A549 (cell line): Measurements from ENCODE around the gene CDK18. TPM values are rescaled to one million over a fixed set of nuclear protein-coding genes. Genes with fewer than 3 reads are reported as not detected.

Experiments used
- ATAC-seq, 2 experiments: fragments of 200-7000 bp in 1 of 2; fragments of >200 bp in 1 of 2; cut with Nextera tagmentation in 1 of 2; cut with Tn5 transposase in 1 of 2; 3 replicates each; pipeline versions ENCODE4 v1.8.0 to v1.9.1; 2018 to 2020; ENCODE audit warnings: mild to moderate bottlenecking in 1 of 2, moderate library complexity in 1 of 2
- CTCF ChIA-PET: fragments of 300-600 bp; sonication (Branson Sonifier 250); formaldehyde crosslinking; extraction: SDS; loops from one replicate; lab custom pipeline; 2021; ENCODE audit warnings: antibody characterized with exemption, inconsistent platforms; lab: Yijun Ruan, JAX
- POLR2A ChIA-PET: fragments of 350-600 bp; formaldehyde crosslinking; extraction: SDS; loops from one replicate; lab custom pipeline; 2021; ENCODE audit warnings: antibody characterized with exemption, inconsistent platforms; lab: Yijun Ruan, JAX
- DNase-seq, 2 experiments: peaks; one replicate each; pipeline versions ENCODE4 v3.0.0 to v3.0.0-alpha.2; 2011 to 2016; ENCODE audit warnings: low read depth in 1 of 2, low spot score in 1 of 2
- FAIRE-seq: peaks from 2 replicates; lab custom pipeline; 2011; peaks lifted over from hg19 to GRCh38; lab: Jason Lieb, UNC
- H3K27ac ChIP-seq, 2 experiments: fragments of >200 bp; sonication (Bioruptor Twin); formaldehyde crosslinking; 3 replicates each; pipeline ENCODE4 v1.5.1; 2016 to 2017
- H3K4me1 ChIP-seq: fragments of >200 bp; sonication (Bioruptor Twin); formaldehyde crosslinking; 3 replicates; pipeline ENCODE4 v1.6.1; 2016
- H3K4me2 ChIP-seq: fragments of >200 bp; sonication (Bioruptor Twin); formaldehyde crosslinking; 3 replicates; pipeline ENCODE4 v1.6.1; 2016
- H3K4me3 ChIP-seq: fragments of >200 bp; sonication (Bioruptor Twin); formaldehyde crosslinking; 3 replicates; pipeline ENCODE4 v1.5.1; 2016
- H3K9me3 ChIP-seq: fragments of >200 bp; sonication (Bioruptor Twin); formaldehyde crosslinking; 3 replicates; pipeline ENCODE4 v1.6.1; 2016
- BCL3 ChIP-seq: fragments of >200 bp; sonication (Bioruptor Twin); formaldehyde crosslinking; IDR thresholded peaks from 3 replicates; pipeline ENCODE4 v1.6.1; 2016
- CBX2 ChIP-seq: fragments of 200-600 bp; sonication (generic); IDR thresholded peaks from 2 replicates; pipeline ENCODE4 v1.6.1; 2016; ENCODE audit warnings: low read depth, mild to moderate bottlenecking, borderline replicate concordance
- CTCF ChIP-seq: fragments of >200 bp; sonication (Bioruptor Twin); formaldehyde crosslinking; IDR thresholded peaks from 3 replicates; pipeline ENCODE4 v1.5.1; 2016
- E2F6 ChIP-seq: IDR thresholded peaks from 2 replicates; pipeline ENCODE4 v1.6.1; 2012; ENCODE audit warnings: low read depth, borderline replicate concordance
- EHF ChIP-seq: fragments of 250-450 bp; sonication (Bioruptor Pico); IDR thresholded peaks from 2 replicates; pipeline ENCODE4 v1.5.0; 2020; ENCODE audit warnings: mild to moderate bottlenecking
- ELK1 ChIP-seq: fragments of 150-350 bp; IDR thresholded peaks from 2 replicates; pipeline ENCODE4 v1.6.1; 2014; ENCODE audit warnings: low read depth, mild to moderate bottlenecking, low read length
- EP300 ChIP-seq, 2 experiments: fragments of >200 bp; sonication (Bioruptor Twin); formaldehyde crosslinking; IDR thresholded peaks; 2 replicates in 1 of 2; 3 replicates in 1 of 2; pipeline ENCODE4 v1.6.1; 2016 to 2017
- FOSB ChIP-seq: fragments of 250-450 bp; sonication (Bioruptor Pico); IDR thresholded peaks from 2 replicates; pipeline ENCODE4 v1.5.0; 2020; ENCODE audit warnings: mild to moderate bottlenecking, moderate library complexity
- FOXS1 ChIP-seq: fragments of 250-450 bp; sonication (Bioruptor Pico); IDR thresholded peaks from 2 replicates; pipeline ENCODE4 v1.5.0; 2020; ENCODE audit warnings: mild to moderate bottlenecking, moderate library complexity
- HDAC2 ChIP-seq: fragments of 200-600 bp; sonication (generic); IDR thresholded peaks from 2 replicates; pipeline ENCODE4 v1.6.1; 2016
- HES2 ChIP-seq: fragments of >200 bp; sonication (Bioruptor Twin); formaldehyde crosslinking; IDR thresholded peaks from 2 replicates; pipeline ENCODE4 v1.6.1; 2016
- HEYL ChIP-seq: fragments of 250-450 bp; sonication (Bioruptor Pico); IDR thresholded peaks from 2 replicates; pipeline ENCODE4 v1.8.0; 2021; ENCODE audit warnings: mild to moderate bottlenecking, moderate library complexity
- HOXA7 ChIP-seq: fragments of 250-450 bp; sonication (Bioruptor Pico); IDR thresholded peaks from 2 replicates; pipeline ENCODE4 v1.5.0; 2020; ENCODE audit warnings: mild to moderate bottlenecking, moderate library complexity
- HOXB5 ChIP-seq: fragments of 250-450 bp; sonication (Bioruptor Pico); IDR thresholded peaks from 2 replicates; pipeline ENCODE4 v1.5.0; 2020; ENCODE audit warnings: mild to moderate bottlenecking, moderate library complexity
- MAFK ChIP-seq: fragments of 450-650 bp; IDR thresholded peaks from 2 replicates; pipeline ENCODE4 v1.6.1; 2014; ENCODE audit not compliant: partially characterized antibody
- NFE2L2 ChIP-seq: fragments of 150-350 bp; conservative IDR thresholded peaks from 2 replicates; pipeline ENCODE4 v1.6.1; 2014; ENCODE audit warnings: low read length
- NPAS2 ChIP-seq: fragments of 250-450 bp; sonication (Bioruptor Pico); IDR thresholded peaks from 2 replicates; pipeline ENCODE4 v1.8.0; 2022; ENCODE audit warnings: mild to moderate bottlenecking, moderate library complexity, borderline replicate concordance
- NR3C1 ChIP-seq: fragments of >200 bp; sonication (Bioruptor Twin); formaldehyde crosslinking; IDR thresholded peaks from 3 replicates; pipeline ENCODE4 v1.6.1; 2017
- RAD21 ChIP-seq, 2 experiments: fragments of >200 bp in 1 of 2; sonication (Bioruptor Twin) in 1 of 2; formaldehyde crosslinking in 1 of 2; IDR thresholded peaks in 1 of 2; conservative IDR thresholded peaks in 1 of 2; 2 replicates in 1 of 2; 3 replicates in 1 of 2; pipeline ENCODE4 v1.6.1; 2012 to 2018; ENCODE audit warnings: inconsistent platforms in 1 of 2
- RFX5 ChIP-seq: fragments of 450-650 bp; IDR thresholded peaks from 2 replicates; pipeline ENCODE4 v1.7.1; 2014; ENCODE audit warnings: antibody characterized with exemption, mild to moderate bottlenecking, moderate library complexity
- SMC3 ChIP-seq: fragments of >200 bp; sonication (Bioruptor Twin); formaldehyde crosslinking; IDR thresholded peaks from 3 replicates; pipeline ENCODE4 v1.6.1; 2018; ENCODE audit warnings: inconsistent platforms
- SREBF2 ChIP-seq: fragments of 450-650 bp; IDR thresholded peaks from 2 replicates; pipeline ENCODE4 v1.6.1; 2014; ENCODE audit warnings: mild to moderate bottlenecking, moderate library complexity
- TFCP2L1 ChIP-seq: fragments of 250-450 bp; sonication (Bioruptor Pico); IDR thresholded peaks from 2 replicates; pipeline ENCODE4 v1.5.0; 2021; ENCODE audit warnings: mild to moderate bottlenecking
- TP53 ChIP-seq: fragments of 250-450 bp; sonication (Bioruptor Pico); IDR thresholded peaks from 2 replicates; pipeline ENCODE4 v1.5.0; 2021; ENCODE audit warnings: mild to moderate bottlenecking, moderate library complexity
- ZNF302 ChIP-seq: fragments of 250-450 bp; sonication (Bioruptor Pico); IDR thresholded peaks from 2 replicates; pipeline ENCODE4 v1.9.0; 2021; ENCODE audit warnings: inconsistent platforms, mild to moderate bottlenecking, moderate library complexity
- WGBS: methylation state at CpG from one replicate; pipeline ENCODE4 v1.1.6; 2017; ENCODE audit errors: missing lambda C conversion rate; 5-methylcytosine and 5-hydroxymethylcytosine counted together
- polyA plus RNA-seq, 4 experiments: library from polyadenylated mRNA; depleted of rRNA in 3 of 4; stranded (reverse); fragments of >200 nt; fragmentation: RNase III in 1 of 4; extraction: RNeasy Plus Mini Kit Qiagen cat#74134 plus additional on column Dnase treatment in 1 of 4; gene quantifications; 2 replicates in 3 of 4; 3 replicates in 1 of 4; pipeline ENCODE4 v1.2.3, GENCODE V29; 2011 to 2017

Gene CDK18
- polyA plus RNA-seq, 2 of the 4 experiments (the other 2 are of a cell fraction): 0.75 to 2.0 TPM

- TF ChIP-seq E2F6 (no peak), CBX2 (no peak), BCL3 (no peak), ZNF302 (no peak), CTCF (peak; percentile 76), HDAC2 (no peak), RAD21 (conservative IDR thresholded peaks at IDR 0.05 in 1 of 2, IDR thresholded peaks at IDR 0.05 in 1 of 2) (peak; percentile 56 to 68), SMC3 (peak; percentile 74), FOSB (no peak), HOXB5 (no peak), FOXS1 (CRISPR knock-in tag) (no peak), EHF (CRISPR knock-in tag) (no peak), MAFK (no peak), RFX5 (no peak)
These were observed 16.3 kb upstream of the CDK18 start (continued) for GRCh38 chr1:205488074-205488723.

GRCh38 chr1:205491794-205492193 is 12.7 kb upstream of the CDK18 start:
- H3K27ac ChIP-seq: no peak overlapping the region
- H3K9me3 ChIP-seq: no peaks in the 10 kb centered on the region
- no peak overlapping the region for H3K4me2 ChIP-seq
- 68% methylated on average over 3 of the region's 4 CpGs for WGBS
- ATAC-seq (no peak), FAIRE-seq (no peak), DNase-seq (no peak)
- ChIA-PET POLR2A (no interaction called here), CTCF (interaction anchor here (1.1 to 26.5 kb wide), 5 partner anchors 9 to 166 kb away, joined by 3 to 560 read pairs (median 19); no protein-coding TSS in a partner anchor)
- TF ChIP-seq NR3C1 (no peak), NPAS2 (CRISPR knock-in tag) (no peak), HOXA7 (CRISPR knock-in tag) (no peak), HEYL (CRISPR knock-in tag) (no peak), EP300 (IDR thresholded peaks at IDR 0.05) (no peak), TFCP2L1 (CRISPR knock-in tag) (no peak), NFE2L2 (no peak), SREBF2 (no peak), TP53 (CRISPR knock-in tag) (no peak)
- H3K4me1 ChIP-seq: peaks cover 9% of the 10 kb centered on the region
- H3K4me3 ChIP-seq: no peak overlapping the region

GRCh38 chr1:205492201-205492667 is 12.2 kb upstream of the CDK18 start:
- FAIRE-seq (no peak), ATAC-seq (no peak), DNase-seq (no peak)
- TF ChIP-seq HOXB5 (no peak), ELK1 (no peak), HES2 (no peak), BCL3 (no peak)
- H3K4me3 ChIP-seq: no peak overlapping the region
- H3K4me1 ChIP-seq: peaks cover 9% of the 10 kb centered on the region
- 47% methylated on average over 2 of the region's 2 CpGs for WGBS
- ChIA-PET CTCF (interaction anchor here (0.6 to 26.5 kb wide), 10 partner anchors 9 to 219 kb away, joined by 3 to 560 read pairs (median 3); no protein-coding TSS in a partner anchor), POLR2A (no interaction called here)
- H3K27ac ChIP-seq: peak overlapping the region in 1 of 2 experiments; percentile 53; a peak in 1 of 6 replicates
- no peak overlapping the region for H3K4me2 ChIP-seq
- H3K9me3 ChIP-seq: no peaks in the 10 kb centered on the region
